NCI-H1092 (cell line): ENCODE measurements around the gene NOL7.

Experiments
- DNase-seq: peaks from one replicate; lab custom pipeline; 2025; lab: John Stamatoyannopoulos, UW

Gene NOL7

DNA sequence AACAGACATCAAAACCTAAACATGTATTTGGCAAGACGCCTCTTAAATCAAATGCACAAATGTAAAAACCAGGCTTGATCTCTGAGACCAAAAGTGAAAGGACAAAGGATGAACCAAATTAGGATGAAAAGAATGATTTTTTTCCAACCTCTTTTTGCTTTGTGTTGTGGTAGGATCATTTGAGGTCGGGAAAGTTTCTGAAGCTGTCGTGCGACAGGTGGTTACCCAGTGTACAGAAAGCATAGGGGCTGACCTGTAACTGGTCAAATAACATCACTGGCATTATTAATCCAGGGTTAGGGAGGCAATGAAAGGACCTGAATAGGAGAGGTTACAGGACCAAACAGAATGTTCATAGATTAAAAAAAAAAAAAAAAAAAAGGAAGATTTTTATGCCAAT is 18.1 kb upstream of the NOL7 start:
- DNase-seq = no peak

GRCh38 chr6:13600036-13600435 is 15.1 kb upstream of the NOL7 start:
- no peak for DNase-seq

DNA sequence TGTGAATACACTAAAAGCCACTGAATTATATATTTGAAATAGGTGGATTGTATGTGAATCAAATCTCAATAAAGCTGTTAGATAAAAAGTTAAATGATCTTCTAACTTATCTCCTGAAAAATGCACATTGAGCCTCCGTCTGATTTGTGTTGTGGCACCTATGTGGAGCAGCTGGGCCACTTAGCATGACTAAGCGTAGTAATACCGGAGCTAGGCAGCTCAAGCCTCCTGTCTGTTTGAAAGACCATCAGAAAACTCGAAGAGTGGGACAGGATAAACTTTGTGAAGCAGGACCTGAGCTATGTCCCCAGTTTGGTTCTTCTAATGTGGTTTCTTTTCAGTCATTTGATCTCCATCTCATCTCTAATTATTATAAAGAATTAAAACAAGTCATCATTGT is 11.0 kb upstream of the NOL7 start:
- no peak for DNase-seq

DNA sequence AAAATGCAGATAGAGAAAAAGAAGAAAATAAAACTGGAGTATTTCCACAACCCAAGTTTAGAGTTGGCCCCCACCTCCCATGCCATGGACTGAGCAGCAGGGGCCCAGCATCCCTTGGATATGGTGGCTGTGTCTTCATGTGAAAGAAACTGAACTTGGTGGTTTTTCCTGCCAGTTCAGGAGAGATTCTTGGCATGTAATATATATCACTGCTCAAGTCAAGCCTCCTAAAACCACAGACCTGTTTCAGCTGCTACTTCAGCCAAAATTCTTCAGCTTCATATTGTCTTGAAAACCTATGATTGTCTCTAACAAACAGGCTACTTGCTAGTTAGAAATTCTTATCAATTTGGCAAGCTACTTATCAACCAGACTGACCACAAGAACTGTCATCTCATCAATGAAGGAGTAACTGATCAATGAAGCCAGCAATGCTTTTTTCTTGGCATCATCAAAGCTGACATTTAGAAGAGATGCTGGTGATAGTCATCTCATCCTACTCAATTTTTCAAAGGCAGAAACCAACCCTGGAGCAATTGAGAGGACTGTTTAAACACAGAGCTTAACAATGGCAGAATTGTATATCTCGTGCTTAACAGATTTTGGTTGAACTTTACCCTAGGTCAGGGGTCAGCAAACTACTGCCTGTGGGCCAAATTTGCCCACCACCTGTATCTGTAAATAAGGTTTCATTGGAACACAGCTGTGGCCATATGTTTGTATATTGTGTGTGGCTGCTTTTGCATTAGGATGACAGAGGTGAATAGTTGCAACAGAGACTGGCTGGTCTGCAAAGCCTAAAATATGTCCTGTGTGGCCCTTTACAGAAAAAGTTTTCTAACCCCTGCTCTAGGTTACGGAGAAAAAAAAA is 10.4 kb upstream of the NOL7 start:
- DNase-seq = no peak

GRCh38 chr6:13605634-13606033 is 9.5 kb upstream of the NOL7 start:
- no peak for DNase-seq

- no peak for DNase-seq
Measured at GRCh38 chr6:13611715-13612114, 3.4 kb upstream of the NOL7 start.

GRCh38 chr6:13613029-13613594 is 2.0 kb upstream of the NOL7 start:
- DNase-seq = no peak

DNA sequence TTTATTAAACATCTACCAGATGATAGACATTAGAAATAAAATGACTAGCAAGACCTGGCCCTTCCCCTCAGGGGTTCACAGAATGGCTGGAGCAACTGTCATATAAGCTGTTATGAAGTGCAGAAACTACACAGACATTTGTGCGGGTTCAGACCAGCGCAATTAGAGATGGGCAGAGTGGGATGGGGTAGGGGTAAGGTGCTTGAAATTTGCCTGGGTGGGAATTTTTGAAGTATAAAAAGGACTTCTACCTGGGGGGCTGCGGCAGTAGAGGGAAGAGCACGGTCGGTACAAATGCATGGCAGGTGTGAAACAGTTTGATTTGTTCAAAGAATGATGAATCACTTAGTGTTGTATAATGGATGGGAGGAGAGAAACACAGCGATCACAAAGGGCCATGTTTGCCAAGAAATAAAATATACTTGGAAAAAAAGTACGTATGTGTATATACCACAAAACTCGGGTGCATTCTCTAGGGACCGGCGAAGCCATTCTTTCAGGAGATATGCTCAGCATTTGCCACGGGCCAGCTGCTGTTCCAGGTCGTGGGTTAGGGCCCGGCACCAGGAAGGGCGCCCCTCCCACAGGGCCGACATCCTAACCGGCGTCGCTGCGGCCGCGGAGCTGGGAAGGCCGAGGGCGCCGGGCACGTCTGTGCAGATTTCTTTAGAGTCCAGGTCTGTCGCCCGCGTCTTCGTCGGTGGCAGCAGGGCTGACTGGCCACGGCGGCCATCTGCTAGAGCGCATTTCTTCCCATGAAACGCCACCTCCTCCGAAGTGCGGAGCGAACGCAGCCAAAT is 809 bp upstream of the NOL7 start:
- no peak for DNase-seq

DNA sequence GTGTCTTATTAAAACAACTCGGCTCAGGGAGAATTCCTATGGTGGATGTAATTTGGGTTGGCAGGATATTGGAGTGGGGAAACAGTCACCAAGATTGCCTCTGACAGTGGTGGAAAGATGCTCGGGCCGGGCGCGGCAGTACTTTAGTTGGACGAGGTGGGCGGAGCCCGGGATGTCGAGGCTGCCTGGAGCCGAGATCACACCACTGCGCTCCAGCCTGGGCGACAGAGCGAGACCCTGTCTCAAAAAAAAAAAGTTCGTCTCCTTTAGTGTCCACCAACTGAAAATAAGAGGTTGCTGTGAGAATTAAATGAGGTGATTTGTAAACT is 621 bp downstream of the NOL7 start:
- DNase-seq = no peak

DNA sequence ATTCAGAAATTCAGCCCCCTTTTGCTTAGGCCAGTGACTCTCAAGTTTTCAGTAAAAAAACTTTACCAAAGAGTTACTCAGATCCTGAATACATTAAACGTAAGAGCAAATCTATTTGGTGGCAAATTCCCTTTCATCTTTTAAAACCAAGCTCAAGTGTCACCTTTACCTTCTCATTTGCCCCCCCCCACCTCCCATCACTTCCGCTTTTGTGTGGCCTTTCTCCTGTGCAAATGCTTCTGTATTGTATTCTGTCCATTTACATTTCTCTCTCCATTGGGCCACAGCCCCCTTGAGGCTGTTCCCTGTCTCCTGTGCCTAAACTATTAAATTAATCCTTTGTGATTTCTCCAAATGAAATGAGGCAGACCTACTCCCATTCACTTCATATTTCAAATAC is 1.9 kb downstream of the NOL7 start:
- no peak for DNase-seq

DNA sequence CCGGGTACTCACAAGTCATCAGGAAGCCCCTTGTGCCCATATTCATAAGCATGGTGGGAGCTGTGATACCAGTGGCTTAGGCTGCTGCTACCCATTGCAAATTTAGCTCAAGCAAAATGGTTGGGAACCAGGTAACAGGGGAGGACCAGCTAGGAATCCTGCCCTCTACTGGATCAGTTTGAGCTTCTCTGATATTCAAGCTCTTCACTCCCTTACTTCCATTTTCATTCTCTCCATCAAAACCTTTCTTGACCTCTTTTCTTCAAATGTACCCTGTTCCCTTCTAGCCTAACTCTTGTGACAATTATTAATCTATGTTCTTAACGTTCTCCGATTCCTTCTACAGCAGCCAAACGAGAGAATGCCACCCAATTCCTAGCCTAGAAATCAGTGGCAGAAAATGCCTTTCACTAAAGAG is 9.7 kb downstream of the NOL7 start:
- no peak for DNase-seq

GRCh38 chr6:13629459-13630116 is 14.5 kb downstream of the NOL7 start:
- DNase-seq = no peak

DNA sequence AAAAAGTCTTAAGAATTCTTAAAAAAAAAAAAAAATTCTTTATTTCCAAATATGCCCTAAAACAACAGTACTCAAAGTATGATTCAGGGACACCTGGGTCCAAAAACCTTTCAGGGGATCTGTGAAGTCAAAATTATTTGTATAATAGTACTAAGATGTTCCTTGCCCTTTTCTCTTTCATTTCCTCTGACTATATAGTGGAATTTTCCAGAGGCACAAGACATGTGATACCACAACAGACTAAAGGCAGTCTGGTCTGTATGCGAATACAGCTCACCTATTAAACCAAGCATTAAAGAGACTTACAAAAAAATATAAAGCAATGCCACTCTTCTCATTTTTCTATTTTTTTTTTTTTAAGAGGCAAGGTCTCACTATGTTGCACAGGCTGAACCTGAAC is 15.4 kb downstream of the NOL7 start:
- no peak for DNase-seq

GRCh38 chr6:13633343-13633742 is 18.2 kb downstream of the NOL7 start:
- no peak for DNase-seq

DNA sequence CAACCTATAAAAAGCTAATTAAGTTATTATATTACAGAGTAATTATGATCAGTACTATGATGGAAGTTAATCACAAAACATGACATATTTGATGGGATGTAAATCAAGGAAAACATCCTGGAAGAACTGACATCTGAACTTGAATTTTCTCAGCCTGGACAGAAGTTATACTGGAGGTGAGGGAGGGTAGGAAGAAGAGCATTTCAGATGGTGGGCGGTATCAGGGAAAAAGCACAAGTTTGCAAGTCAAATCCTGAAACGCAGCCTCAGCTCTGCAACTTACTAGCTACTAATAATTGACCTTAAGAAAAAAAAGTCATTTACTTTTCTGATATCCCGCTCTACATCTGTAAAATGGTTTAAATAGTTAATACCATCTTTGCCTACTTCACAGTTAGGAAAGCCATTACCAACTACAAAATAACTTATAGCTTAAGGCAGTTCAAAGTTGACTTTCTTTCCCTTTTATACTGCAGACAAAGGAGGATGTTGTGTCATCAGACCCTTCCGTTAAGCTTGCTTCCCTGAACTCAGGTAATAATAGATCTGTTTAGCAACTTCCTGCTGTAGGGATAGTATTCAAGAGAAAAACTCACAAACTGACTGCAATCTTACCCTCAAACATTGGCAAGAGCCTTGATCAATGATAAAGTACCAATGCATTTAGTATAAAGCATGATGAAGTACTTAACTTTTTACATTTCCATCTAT is 21.0 kb downstream of the NOL7 start:
- no peak for DNase-seq

DNA sequence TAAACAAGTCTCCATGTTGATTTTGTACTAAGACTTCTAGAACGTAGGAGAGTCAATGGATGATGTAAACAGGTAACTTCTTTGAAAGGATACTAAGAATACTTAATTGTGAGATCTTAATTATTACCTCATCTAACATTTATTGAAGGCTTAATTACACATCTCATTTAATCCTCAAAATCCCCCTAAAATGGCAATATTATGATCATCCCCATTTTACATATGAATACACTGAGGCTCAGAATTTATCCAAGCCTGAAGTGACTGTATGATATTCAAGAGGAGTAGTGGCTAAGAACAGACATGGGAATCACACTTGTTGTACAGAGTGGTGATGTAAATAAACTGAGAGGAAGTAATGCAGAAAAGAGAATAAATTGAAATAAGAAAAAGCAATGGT is 22.9 kb downstream of the NOL7 start:
- no peak for DNase-seq

DNA sequence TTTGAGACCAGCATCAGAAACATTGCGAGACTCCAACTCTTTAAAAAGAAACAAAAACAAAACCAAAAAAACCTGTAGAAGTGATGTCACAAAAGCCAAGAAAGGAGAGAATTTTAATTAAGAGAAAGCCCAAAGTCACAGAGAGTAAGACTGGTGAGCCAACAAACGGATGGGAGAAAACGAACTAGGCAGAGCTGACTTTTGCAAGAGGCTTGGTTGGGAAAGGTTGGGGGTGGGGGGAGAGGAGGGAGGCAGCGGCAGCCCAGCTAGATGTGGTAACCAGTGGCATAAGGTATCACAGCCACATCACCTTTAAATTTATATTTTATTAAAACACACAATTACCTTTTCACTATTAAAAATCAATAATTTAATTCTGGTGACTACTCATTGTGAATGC is 23.5 kb downstream of the NOL7 start:
- DNase-seq = no peak

GRCh38 chr6:13641315-13641714 is 26.2 kb downstream of the NOL7 start:
- no peak for DNase-seq

- no peak for DNase-seq
Measured at GRCh38 chr6:13643125-13643524, 28.0 kb downstream of the NOL7 start.

- DNase-seq = no peak
Measured at GRCh38 chr6:13648850-13649249, 33.7 kb downstream of the NOL7 start.

GRCh38 chr6:13649393-13649792 is 34.3 kb downstream of the NOL7 start:
- no peak for DNase-seq

- no peak for DNase-seq
Measured at GRCh38 chr6:13653296-13653695, 38.2 kb downstream of the NOL7 start.
